ENCODE measurements around the gene GREB1L. TPM values are rescaled to one million over a fixed set of nuclear protein-coding genes. Genes with fewer than 3 reads are reported as not detected.

GREB1L gene
- total RNA-seq, 1 experiment from 2014 or later = 75.4 TPM

- ChIA-PET POLR2A (no interaction called here), CTCF (interaction anchor here (1.4 kb wide), 1 partner anchor 249 kb away, joined by 5 read pairs; no protein-coding TSS in a partner anchor)
- H3K27me3 ChIP-seq (replicated peaks; ENCODE audit: control insufficient read depth, insufficient read depth, low read length) = no peaks in the 10 kb centered on the region
- peaks cover 24% of the 10 kb centered on the region for H3K36me3 Mint-ChIP-seq (ENCODE audit: insufficient read depth, unreplicated experiment)
- H3K4me1 Mint-ChIP-seq (ENCODE audit: low read depth, unreplicated experiment) = peaks cover 12% of the 10 kb centered on the region
- peak overlapping the region; percentile 2 for H3K27ac Mint-ChIP-seq (ENCODE audit: unreplicated experiment)
- no peak overlapping the region for H3K4me3 ChIP-seq (ENCODE audit: low read depth, low read length)
- H3K9me3 ChIP-seq = no peaks in the 10 kb centered on the region
- DNase-seq = peak; percentile 50 to 61
- no peaks in the 10 kb centered on the region for H3K27me3 Mint-ChIP-seq (ENCODE audit: insufficient read depth, unreplicated experiment)
- BruUV-seq (replicated peaks) = no TSS peak
- intact Hi-C loops (cut with micrococcal nuclease; ENCODE audit: unreplicated experiment) = loop anchor here (1.0 to 10.0 kb wide), 5 partner anchors 60 to 249 kb away; no protein-coding TSS in a partner anchor
- TF ChIP-seq CTCF (IDR thresholded peaks at IDR 0.05; ENCODE audit: insufficient read depth in 1 of 2, low read depth in 1 of 2, low read length in 1 of 2, severe bottlenecking in 1 of 2, unreplicated experiment in 1 of 2) = peak; percentile 78 to 89
- peaks cover 2% of the 10 kb centered on the region; the same call in 1 of the 2 replicates for H3K36me3 ChIP-seq (ENCODE audit: control insufficient read depth, insufficient read depth, low read length)
- no peaks in the 10 kb centered on the region for H3K9me3 Mint-ChIP-seq (ENCODE audit: unreplicated experiment)
- H3K4me3 Mint-ChIP-seq (ENCODE audit: unreplicated experiment) = no peak overlapping the region
- H3K4me1 ChIP-seq = peaks cover 18% of the 10 kb centered on the region
Observed at GRCh38 chr18:21444465-21445212, 202.6 kb downstream of the GREB1L start.

DNA sequence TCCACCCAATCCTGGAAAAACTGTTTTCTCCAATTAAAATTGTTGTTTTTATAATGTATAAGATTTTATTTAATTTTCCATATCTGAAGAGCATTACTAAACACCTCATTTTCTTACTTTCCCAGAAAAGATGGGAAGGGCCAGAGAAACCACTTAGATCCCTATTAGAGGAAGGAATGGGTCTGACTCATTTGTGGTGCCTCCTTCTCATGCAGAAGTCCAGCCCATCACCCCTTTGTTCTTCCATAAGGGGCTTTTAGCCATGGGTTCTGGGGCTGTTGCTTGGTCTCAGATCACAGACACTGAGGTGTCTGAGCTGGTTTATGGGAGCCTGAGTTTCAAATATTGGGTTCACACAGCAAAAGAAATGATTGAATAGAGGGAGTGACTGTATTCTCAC, 206.3 kb downstream of the GREB1L start:
- ChIA-PET CTCF (no interaction called here), POLR2A (no interaction called here)
- Mint-ChIP-seq H3K9me3 (ENCODE audit: unreplicated experiment) (no peaks in the 10 kb centered on the region), H3K4me1 (ENCODE audit: low read depth, unreplicated experiment) (peaks cover 7% of the 10 kb centered on the region), H3K27ac (ENCODE audit: unreplicated experiment) (no peak overlapping the region), H3K36me3 (ENCODE audit: insufficient read depth, unreplicated experiment) (peaks cover 28% of the 10 kb centered on the region), H3K4me3 (ENCODE audit: unreplicated experiment) (no peak overlapping the region), H3K27me3 (ENCODE audit: insufficient read depth, unreplicated experiment) (no peaks in the 10 kb centered on the region)
- BruUV-seq (replicated peaks) = no TSS peak
- Histone ChIP-seq H3K27me3 (replicated peaks; ENCODE audit: control insufficient read depth, insufficient read depth, low read length) (no peaks in the 10 kb centered on the region), H3K36me3 (ENCODE audit: control insufficient read depth, insufficient read depth, low read length) (peaks cover 2% of the 10 kb centered on the region; the same call in 1 of the 2 replicates), H3K9me3 (no peaks in the 10 kb centered on the region; the same call in 1 of the 2 replicates), H3K4me3 (ENCODE audit: low read depth, low read length) (no peak overlapping the region), H3K4me1 (peaks cover 5% of the 10 kb centered on the region; the same call in 1 of the 2 replicates)
- DNase-seq = no peak
- intact Hi-C loops (cut with micrococcal nuclease; ENCODE audit: unreplicated experiment) = loop anchor here (10.0 kb wide), 2 partner anchors 63 to 123 kb away; no protein-coding TSS in a partner anchor
- no peak for TF ChIP-seq CTCF (IDR thresholded peaks at IDR 0.05; ENCODE audit: insufficient read depth in 1 of 2, low read depth in 1 of 2, low read length in 1 of 2, severe bottlenecking in 1 of 2, unreplicated experiment in 1 of 2)

DNA sequence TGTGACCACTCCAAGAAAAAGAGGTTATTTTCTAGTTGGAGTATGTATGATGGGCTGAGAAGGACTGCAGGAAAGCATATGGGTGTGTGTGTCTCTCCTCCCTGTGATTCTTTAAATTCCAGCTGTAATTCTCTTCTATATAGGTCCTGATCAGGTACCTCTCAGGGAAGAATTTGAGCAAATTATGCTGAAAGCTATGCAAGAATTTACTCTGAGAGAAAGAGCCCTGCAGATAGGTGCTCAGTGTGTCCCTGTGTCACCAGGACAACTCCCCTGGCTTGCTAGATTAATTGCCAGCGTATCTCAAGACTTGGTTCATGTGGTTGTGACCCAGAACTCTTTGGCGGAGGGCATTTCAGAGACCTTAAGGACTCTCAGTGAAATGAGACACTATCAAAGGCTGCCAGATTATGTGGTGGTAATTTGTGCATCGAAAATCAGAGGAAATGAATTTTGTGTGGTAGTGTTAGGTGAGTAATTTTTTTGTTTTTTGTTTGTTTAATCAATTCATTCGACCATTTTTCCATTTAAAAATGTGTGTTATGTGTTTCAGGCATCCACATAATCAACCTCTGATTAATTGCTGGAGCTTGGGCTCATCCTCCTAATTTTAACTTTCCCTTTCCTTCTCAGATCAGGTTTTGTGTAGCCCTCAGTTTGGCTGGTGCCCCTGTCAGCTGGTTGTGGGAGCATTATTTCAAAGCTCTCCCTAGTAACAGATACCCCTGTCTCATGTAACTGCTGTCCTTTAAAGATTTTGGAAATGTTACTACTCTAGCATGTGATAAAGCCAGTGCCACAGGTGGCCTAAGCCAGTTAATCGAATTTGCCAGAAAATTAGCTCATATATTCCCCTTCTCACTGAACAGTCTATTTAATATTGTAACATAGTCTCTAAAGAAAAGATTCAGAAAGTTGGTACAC, 207.6 kb downstream of the GREB1L start:
- CTCF ChIA-PET = no interaction called here
- Mint-ChIP-seq H3K4me3 (ENCODE audit: unreplicated experiment) (no peak overlapping the region), H3K9me3 (ENCODE audit: unreplicated experiment) (no peaks in the 10 kb centered on the region), H3K4me1 (ENCODE audit: low read depth, unreplicated experiment) (peaks cover under 1% of the 10 kb centered on the region), H3K27me3 (ENCODE audit: insufficient read depth, unreplicated experiment) (no peaks in the 10 kb centered on the region), H3K27ac (ENCODE audit: unreplicated experiment) (no peak overlapping the region), H3K36me3 (ENCODE audit: insufficient read depth, unreplicated experiment) (peaks cover 30% of the 10 kb centered on the region)
- Histone ChIP-seq H3K27me3 (replicated peaks; ENCODE audit: control insufficient read depth, insufficient read depth, low read length) (no peaks in the 10 kb centered on the region), H3K36me3 (ENCODE audit: control insufficient read depth, insufficient read depth, low read length) (peaks cover 2% of the 10 kb centered on the region; the same call in 1 of the 2 replicates), H3K4me3 (ENCODE audit: low read depth, low read length) (no peak overlapping the region), H3K4me1 (no peaks in the 10 kb centered on the region), H3K9me3 (no peaks in the 10 kb centered on the region; the same call in 1 of the 2 replicates)
- intact Hi-C loops (cut with micrococcal nuclease; ENCODE audit: unreplicated experiment) = loop anchor here (10.0 kb wide), 2 partner anchors 65 to 125 kb away; no protein-coding TSS in a partner anchor
- no peak for TF ChIP-seq CTCF (IDR thresholded peaks at IDR 0.05; ENCODE audit: insufficient read depth in 1 of 2, low read depth in 1 of 2, low read length in 1 of 2, severe bottlenecking in 1 of 2, unreplicated experiment in 1 of 2)
- POLR2A ChIA-PET = no interaction called here
- no TSS peak for BruUV-seq (replicated peaks)
- no peak for DNase-seq

Data from Caco-2 (cell line).